Smooth muscle cell (in vitro differentiated cells): ENCODE measurements around the gene TLDC2. TPM values are rescaled to one million over a fixed set of nuclear protein-coding genes. Genes with fewer than 3 reads are reported as not detected.
"Not testable (repeated sequence)": the region's sequence is repeated elsewhere in the genome, so short reads cannot be mapped to it uniquely, and the experiment has no call there.

Experiments
- DNase-seq: peaks from one replicate; lab custom pipeline; 2025; ENCODE audit not compliant: unreplicated experiment; lab: John Stamatoyannopoulos, UW
- H2AFZ ChIP-seq: fragments of 200-600 bp; sonication (generic); 2 replicates; pipeline ENCODE4 v1.6.0; 2016; ENCODE audit warnings: antibody characterized with exemption, low read depth, mild to moderate bottlenecking
- H3F3A ChIP-seq: fragments of 200-600 bp; sonication (generic); 2 replicates; pipeline ENCODE4 v1.6.0; 2017; ENCODE audit warnings: antibody characterized with exemption, low read depth
- H3K27ac ChIP-seq: fragments of 200-600 bp; sonication (generic); 2 replicates; pipeline ENCODE4 v1.5.1; 2016; ENCODE audit warnings: low read depth, mild to moderate bottlenecking
- H3K27me3 ChIP-seq: fragments of 200-600 bp; sonication (generic); 2 replicates; pipeline ENCODE4 v1.6.1; 2016; ENCODE audit warnings: low read depth, mild to moderate bottlenecking
- H3K36me3 ChIP-seq: fragments of 200-600 bp; sonication (generic); 2 replicates; pipeline ENCODE4 v1.5.1; 2016; ENCODE audit warnings: low read depth
- H3K4me1 ChIP-seq: fragments of 200-600 bp; sonication (generic); 2 replicates; pipeline ENCODE4 v1.5.1; 2016; ENCODE audit warnings: low read depth
- H3K4me2 ChIP-seq: fragments of 200-600 bp; sonication (generic); 2 replicates; pipeline ENCODE4 v1.6.0; 2016; ENCODE audit warnings: mild to moderate bottlenecking
- H3K4me3 ChIP-seq: fragments of 200-600 bp; sonication (generic); 2 replicates; pipeline ENCODE4 v1.5.1; 2016; ENCODE audit warnings: mild to moderate bottlenecking
- H3K79me2 ChIP-seq: fragments of 200-600 bp; sonication (generic); 2 replicates; pipeline ENCODE4 v1.6.0; 2016; ENCODE audit warnings: low read depth, mild to moderate bottlenecking
- H3K9ac ChIP-seq: fragments of 200-600 bp; sonication (generic); 2 replicates; pipeline ENCODE4 v1.6.0; 2016; ENCODE audit warnings: low read depth
- H3K9me3 ChIP-seq: fragments of 200-600 bp; sonication (generic); replicated peaks from 2 replicates; pipeline ENCODE4 v1.5.1; 2016; ENCODE audit warnings: low read depth
- H4K20me1 ChIP-seq: fragments of 200-600 bp; sonication (generic); 2 replicates; pipeline ENCODE4 v1.6.0; 2016; ENCODE audit warnings: low read depth
- CTCF ChIP-seq: fragments of 200-600 bp; sonication (generic); IDR thresholded peaks from 2 replicates; pipeline ENCODE4 v1.5.1; 2017; ENCODE audit warnings: borderline replicate concordance, mild to moderate bottlenecking, antibody characterized with exemption; ENCODE audit not compliant: insufficient read depth, poor library complexity, severe bottlenecking
- WGBS: methylation state at CpG from one replicate; pipeline ENCODE4 v1.1.7; 2016; ENCODE audit warnings: low lambda C conversion rate; 5-methylcytosine and 5-hydroxymethylcytosine counted together
- polyA plus RNA-seq: library from polyadenylated mRNA; unstranded; fragments of >200 nt; fragmentation: Nextera tagmentation; extraction: Ambion mirVana; gene quantifications from 2 replicates; pipeline ENCODE4 v1.2.1, GENCODE V29; 2016
- total RNA-seq: library from RNA; depleted of rRNA; stranded (reverse); fragments of >200 nt; gene quantifications from 2 replicates; pipeline ENCODE4 v1.2.3, GENCODE V29; 2014

TLDC2 gene
- total and polyA plus RNA-seq, 2 experiments from 2014 or later: not detected

GRCh38 chr20:36904690-36905089, 28.8 kb downstream of the TLDC2 start:
- TF ChIP-seq CTCF: no peak
- Histone ChIP-seq H3K9ac (no peak overlapping the region), H3K4me3 (no peak overlapping the region), H3K9me3 (no peaks in the 10 kb centered on the region), H2AFZ (no peak overlapping the region), H3K27me3 (no peaks in the 10 kb centered on the region), H3K79me2 (no peaks in the 10 kb centered on the region), H4K20me1 (no peaks in the 10 kb centered on the region), H3K27ac (no peak overlapping the region), H3F3A (no peaks in the 10 kb centered on the region), H3K4me2 (no peak overlapping the region), H3K4me1 (no peaks in the 10 kb centered on the region), H3K36me3 (no peaks in the 10 kb centered on the region)
- WGBS: 98% methylated on average over 2 of the region's 2 CpGs
- DNase-seq: no peak

GRCh38 chr20:36905566-36905965, 29.6 kb downstream of the TLDC2 start:
- H3K27me3 ChIP-seq, H3K4me2 ChIP-seq, H3K79me2 ChIP-seq, DNase-seq, H3K9me3 ChIP-seq, H3F3A ChIP-seq, H4K20me1 ChIP-seq, H2AFZ ChIP-seq, H3K27ac ChIP-seq, H3K4me3 ChIP-seq, H3K4me1 ChIP-seq, H3K9ac ChIP-seq, H3K36me3 ChIP-seq: not testable (repeated sequence)
- 95% methylated on average over 10 of the region's 10 CpGs for WGBS

- not testable (repeated sequence) for H3K4me2 ChIP-seq, H3K9ac ChIP-seq, H3K27me3 ChIP-seq, H4K20me1 ChIP-seq, H3K9me3 ChIP-seq, H3K36me3 ChIP-seq, H2AFZ ChIP-seq, H3K4me1 ChIP-seq, H3K4me3 ChIP-seq, DNase-seq, H3F3A ChIP-seq, H3K79me2 ChIP-seq, H3K27ac ChIP-seq
- WGBS: 95% methylated on average over 7 of the region's 7 CpGs
Measured at GRCh38 chr20:36906086-36906485, 30.1 kb downstream of the TLDC2 start.

- Histone ChIP-seq H3K27ac (no peak overlapping the region), H3K4me2 (no peak overlapping the region), H3K4me1 (no peaks in the 10 kb centered on the region), H3K4me3 (no peak overlapping the region), H3K9ac (no peak overlapping the region), H3F3A (no peaks in the 10 kb centered on the region), H3K36me3 (no peaks in the 10 kb centered on the region), H3K79me2 (no peaks in the 10 kb centered on the region), H3K27me3 (no peaks in the 10 kb centered on the region), H3K9me3 (no peaks in the 10 kb centered on the region), H4K20me1 (no peaks in the 10 kb centered on the region), H2AFZ (no peak overlapping the region)
- no peak for DNase-seq
- no peak for TF ChIP-seq CTCF
- 73% methylated on average over 4 of the region's 4 CpGs for WGBS
Measured at GRCh38 chr20:36908603-36909002, 32.7 kb downstream of the TLDC2 start.

GRCh38 chr20:36916199-36916598, 40.3 kb downstream of the TLDC2 start:
- Histone ChIP-seq H3K79me2 (no peaks in the 10 kb centered on the region), H3K27me3 (no peaks in the 10 kb centered on the region), H3K9ac (no peak overlapping the region), H3K4me3 (no peak overlapping the region), H3K36me3 (no peaks in the 10 kb centered on the region), H3F3A (no peaks in the 10 kb centered on the region), H4K20me1 (no peaks in the 10 kb centered on the region), H3K27ac (no peak overlapping the region), H3K9me3 (no peaks in the 10 kb centered on the region), H3K4me1 (no peaks in the 10 kb centered on the region), H3K4me2 (no peak overlapping the region), H2AFZ (no peak overlapping the region)
- no peak for DNase-seq
- no peak for TF ChIP-seq CTCF
- WGBS: 89% methylated on average over 2 of the region's 2 CpGs
